ENCODE results near the gene ETHE1.

ETHE1 gene

GRCh38 chr19:43466793-43467192 lies 60.2 kb downstream of the ETHE1 start:
- Histone ChIP-seq H3K9me3 (ENCODE audit: control insufficient read depth, insufficient read depth, low read length) (no peaks in the 10 kb centered on the region), H3K27me3 (ENCODE audit: control insufficient read depth, insufficient read depth, low read length) (no peaks in the 10 kb centered on the region; the same call in 1 of the 2 replicates), H3K4me1 (ENCODE audit: control insufficient read depth, insufficient read depth, low read length) (0 out of 2 replicates have a peak, but pooled peaks cover 2% of the 10 kb centered on the region), H3K27ac (ENCODE audit: low read length) (no peak overlapping the region), H3K4me3 (ENCODE audit: low read length) (no peak overlapping the region), H3K36me3 (ENCODE audit: control insufficient read depth, insufficient read depth, low read length) (no peaks in the 10 kb centered on the region)
- WGBS (ENCODE audit: insufficient coverage, insufficient read length), result no CpG with 5 or more reads among the region's 1 CpG
- DNase-seq (ENCODE audit: low read depth, low spot score), result no peak

- no peak for DNase-seq (ENCODE audit: low read depth, low spot score)
- H3K36me3 ChIP-seq (ENCODE audit: control insufficient read depth, insufficient read depth, low read length), result no peaks in the 10 kb centered on the region
- H3K9me3 ChIP-seq (ENCODE audit: control insufficient read depth, insufficient read depth, low read length), result no peaks in the 10 kb centered on the region
- WGBS (ENCODE audit: insufficient coverage, insufficient read length), result no CpG with 5 or more reads among the region's 24 CpGs
- no peak within 1 kb of the TSS; the same call in 1 of the 2 replicates for H3K4me3 ChIP-seq (ENCODE audit: low read length)
- no peak within 1 kb of the TSS for H3K27ac ChIP-seq (ENCODE audit: low read length)
- no peaks in the 10 kb centered on the region; the same call in 1 of the 2 replicates for H3K27me3 ChIP-seq (ENCODE audit: control insufficient read depth, insufficient read depth, low read length)
- 0 out of 2 replicates have a peak, but pooled peaks cover 2% of the 10 kb centered on the region for H3K4me1 ChIP-seq (ENCODE audit: control insufficient read depth, insufficient read depth, low read length)
Observed at GRCh38 chr19:43465468-43466120, 61.4 kb downstream of the ETHE1 start, which contains the start of gene LYPD3. Gene LYPD3, minus strand, starts transcription at chr19:43465608. Its CDS starts 37 bp downstream, at chr19:43465571.

GRCh38 chr19:43464134-43464775 lies 62.7 kb downstream of the ETHE1 start:
- H3K27me3 ChIP-seq (ENCODE audit: control insufficient read depth, insufficient read depth, low read length), result no peaks in the 10 kb centered on the region; the same call in 1 of the 2 replicates
- no peak overlapping the region for H3K27ac ChIP-seq (ENCODE audit: low read length)
- peak overlapping the region; percentile 78; the same call in 1 of the 2 replicates for H3K4me3 ChIP-seq (ENCODE audit: low read length)
- 0 out of 2 replicates have a peak, but pooled peaks cover 2% of the 10 kb centered on the region for H3K4me1 ChIP-seq (ENCODE audit: control insufficient read depth, insufficient read depth, low read length)
- no peak for DNase-seq (ENCODE audit: low read depth, low spot score)
- WGBS (ENCODE audit: insufficient coverage, insufficient read length), result no CpG with 5 or more reads among the region's 33 CpGs
- H3K36me3 ChIP-seq (ENCODE audit: control insufficient read depth, insufficient read depth, low read length), result no peaks in the 10 kb centered on the region
- no peaks in the 10 kb centered on the region for H3K9me3 ChIP-seq (ENCODE audit: control insufficient read depth, insufficient read depth, low read length)

- H3K27me3 ChIP-seq (ENCODE audit: control insufficient read depth, insufficient read depth, low read length), result no peaks in the 10 kb centered on the region; the same call in 1 of the 2 replicates
- no peaks in the 10 kb centered on the region for H3K9me3 ChIP-seq (ENCODE audit: control insufficient read depth, insufficient read depth, low read length)
- H3K36me3 ChIP-seq (ENCODE audit: control insufficient read depth, insufficient read depth, low read length), result no peaks in the 10 kb centered on the region
- 0 out of 2 replicates have a peak, but pooled peaks cover 2% of the 10 kb centered on the region for H3K4me1 ChIP-seq (ENCODE audit: control insufficient read depth, insufficient read depth, low read length)
- WGBS (ENCODE audit: insufficient coverage, insufficient read length), result no CpG with 5 or more reads among the region's 57 CpGs
- DNase-seq (ENCODE audit: low read depth, low spot score), result peak; percentile 84
- H3K4me3 ChIP-seq (ENCODE audit: low read length), result peak overlapping the region; percentile 78; the same call in 1 of the 2 replicates
- H3K27ac ChIP-seq (ENCODE audit: low read length), result no peak overlapping the region
Observed at GRCh38 chr19:43463381-43464133, 63.4 kb downstream of the ETHE1 start.

- Histone ChIP-seq H3K9me3 (ENCODE audit: control insufficient read depth, insufficient read depth, low read length) (no peaks in the 10 kb centered on the region), H3K4me1 (ENCODE audit: control insufficient read depth, insufficient read depth, low read length) (0 out of 2 replicates have a peak, but pooled peaks cover 2% of the 10 kb centered on the region), H3K27me3 (ENCODE audit: control insufficient read depth, insufficient read depth, low read length) (no peaks in the 10 kb centered on the region; the same call in none of the 2 replicates), H3K27ac (ENCODE audit: low read length) (no peak overlapping the region), H3K4me3 (ENCODE audit: low read length) (peak overlapping the region; percentile 42; the same call in 1 of the 2 replicates), H3K36me3 (ENCODE audit: control insufficient read depth, insufficient read depth, low read length) (no peaks in the 10 kb centered on the region)
- DNase-seq (ENCODE audit: low read depth, low spot score), result no peak
- no CpG with 5 or more reads among the region's 33 CpGs for WGBS (ENCODE audit: insufficient coverage, insufficient read length)
Observed at GRCh38 chr19:43462785-43463380, 64.1 kb downstream of the ETHE1 start.

GRCh38 chr19:43462383-43462782 lies 64.6 kb downstream of the ETHE1 start:
- WGBS (ENCODE audit: insufficient coverage, insufficient read length), result no CpG with 5 or more reads among the region's 7 CpGs
- Histone ChIP-seq H3K27ac (ENCODE audit: low read length) (no peak overlapping the region), H3K27me3 (ENCODE audit: control insufficient read depth, insufficient read depth, low read length) (no peaks in the 10 kb centered on the region; the same call in none of the 2 replicates), H3K36me3 (ENCODE audit: control insufficient read depth, insufficient read depth, low read length) (no peaks in the 10 kb centered on the region), H3K9me3 (ENCODE audit: control insufficient read depth, insufficient read depth, low read length) (no peaks in the 10 kb centered on the region), H3K4me3 (ENCODE audit: low read length) (no peak overlapping the region), H3K4me1 (ENCODE audit: control insufficient read depth, insufficient read depth, low read length) (0 out of 2 replicates have a peak, but pooled peaks cover 2% of the 10 kb centered on the region)
- no peak for DNase-seq (ENCODE audit: low read depth, low spot score)

GRCh38 chr19:43461303-43461702 lies 65.7 kb downstream of the ETHE1 start:
- WGBS (ENCODE audit: insufficient coverage, insufficient read length), result no CpG with 5 or more reads among the region's 12 CpGs
- Histone ChIP-seq H3K36me3 (ENCODE audit: control insufficient read depth, insufficient read depth, low read length) (no peaks in the 10 kb centered on the region), H3K9me3 (ENCODE audit: control insufficient read depth, insufficient read depth, low read length) (no peaks in the 10 kb centered on the region), H3K27ac (ENCODE audit: low read length) (no peak overlapping the region), H3K27me3 (ENCODE audit: control insufficient read depth, insufficient read depth, low read length) (no peaks in the 10 kb centered on the region; the same call in none of the 2 replicates), H3K4me3 (ENCODE audit: low read length) (no peak overlapping the region), H3K4me1 (ENCODE audit: control insufficient read depth, insufficient read depth, low read length) (0 out of 2 replicates have a peak, but pooled peaks cover 2% of the 10 kb centered on the region)
- DNase-seq (ENCODE audit: low read depth, low spot score), result no peak

GRCh38 chr19:43460362-43461016 lies 66.5 kb downstream of the ETHE1 start:
- Histone ChIP-seq H3K36me3 (ENCODE audit: control insufficient read depth, insufficient read depth, low read length) (no peaks in the 10 kb centered on the region), H3K9me3 (ENCODE audit: control insufficient read depth, insufficient read depth, low read length) (no peaks in the 10 kb centered on the region), H3K27ac (ENCODE audit: low read length) (no peak overlapping the region), H3K27me3 (ENCODE audit: control insufficient read depth, insufficient read depth, low read length) (no peaks in the 10 kb centered on the region; the same call in 1 of the 2 replicates), H3K4me3 (ENCODE audit: low read length) (no peak overlapping the region), H3K4me1 (ENCODE audit: control insufficient read depth, insufficient read depth, low read length) (0 out of 2 replicates have a peak, but pooled peaks cover 2% of the 10 kb centered on the region)
- no peak for DNase-seq (ENCODE audit: low read depth, low spot score)
- no CpG with 5 or more reads among the region's 16 CpGs for WGBS (ENCODE audit: insufficient coverage, insufficient read length)

- no peaks in the 10 kb centered on the region for H3K4me1 ChIP-seq (ENCODE audit: control insufficient read depth, insufficient read depth, low read length)
- no peak overlapping the region for H3K4me3 ChIP-seq (ENCODE audit: low read length)
- DNase-seq (ENCODE audit: low read depth, low spot score), result no peak
- WGBS (ENCODE audit: insufficient coverage, insufficient read length), result no CpG with 5 or more reads among the region's 4 CpGs
- H3K36me3 ChIP-seq (ENCODE audit: control insufficient read depth, insufficient read depth, low read length), result no peaks in the 10 kb centered on the region
- H3K9me3 ChIP-seq (ENCODE audit: control insufficient read depth, insufficient read depth, low read length), result no peaks in the 10 kb centered on the region
- H3K27me3 ChIP-seq (ENCODE audit: control insufficient read depth, insufficient read depth, low read length), result no peaks in the 10 kb centered on the region; the same call in 1 of the 2 replicates
- H3K27ac ChIP-seq (ENCODE audit: low read length), result no peak overlapping the region
Observed at GRCh38 chr19:43457809-43458208, 69.2 kb downstream of the ETHE1 start.

Measured in iPS DF 6.9 (cell line).